Heart left ventricle (tissue), 16 donors: Measurements from ENCODE around the gene SLC31A2. TPM values are rescaled to one million over a fixed set of nuclear protein-coding genes. Genes with fewer than 3 reads are reported as not detected.
A peak's percentile ranks its signal among the peaks of the same experiment; 100 is the strongest.
"Not testable (repeated sequence)": the region's sequence is repeated elsewhere in the genome, so short reads cannot be mapped to it uniquely, and the experiment has no call there.

Experiments used
- ATAC-seq, 4 donors: fragments of 200-7000 bp; cut with Tn5 transposase; one replicate each; pipeline ENCODE4 v1.9.1; 2020 to 2022; ENCODE audit warnings: moderate library complexity in 4 of 4, mild to moderate bottlenecking in 3 of 4, moderate number of reproducible peaks in 1 of 4
- DNase-seq, 5 donors: peaks; one replicate each; pipeline ENCODE4 v3.0.0-alpha.2; 2020
- H3K27ac ChIP-seq, 12 donors: fragments of 200-600 bp; sonication (generic) in 4 of 12; one replicate each; pipeline versions ENCODE4 v1.5.0 to v1.8.0; 2016 to 2022; ENCODE audit warnings: mild to moderate bottlenecking in 2 of 12
- H3K27me3 ChIP-seq, 9 donors: fragments of 200-600 bp; sonication (generic) in 2 of 9; one replicate each; pipeline versions ENCODE4 v1.5.1 to v1.8.0; 2016 to 2022; ENCODE audit warnings: mild to moderate bottlenecking in 3 of 9
- H3K36me3 ChIP-seq, 9 donors: fragments of 200-600 bp; sonication (generic) in 2 of 9; one replicate each; pipeline versions ENCODE4 v1.5.0 to v1.8.0; 2018 to 2022; ENCODE audit warnings: mild to moderate bottlenecking in 2 of 9
- H3K4me1 ChIP-seq, 12 donors: fragments of 200-600 bp; sonication (generic) in 4 of 12; one replicate each; pipeline versions ENCODE4 v1.5.0 to v1.8.0; 2016 to 2022; ENCODE audit warnings: mild to moderate bottlenecking in 3 of 12
- H3K4me3 ChIP-seq, 12 donors: fragments of 200-600 bp; sonication (generic) in 4 of 12; one replicate each; pipeline versions ENCODE4 v1.5.0 to v1.8.0; 2017 to 2022; ENCODE audit warnings: mild to moderate bottlenecking in 9 of 12, moderate library complexity in 4 of 12
- H3K9me3 ChIP-seq, 12 donors: fragments of 200-600 bp; sonication (generic) in 4 of 12; one replicate each; pipeline versions ENCODE4 v1.5.0 to v1.8.0; 2016 to 2022; ENCODE audit warnings: mild to moderate bottlenecking in 1 of 12
- POLR2A ChIP-seq, 2 donors: fragments of 450-650 bp; IDR thresholded peaks; one replicate each; pipeline ENCODE4 v1.6.1; 2017; ENCODE audit warnings: antibody characterized with exemption in 2 of 2, mild to moderate bottlenecking in 2 of 2, moderate library complexity in 2 of 2
- WGBS, 4 donors: extraction: QIAGEN DNeasy Blood & Tissue Kit in 2 of 4; methylation state at CpG; one replicate each; pipeline versions ENCODE4 v1.1.5 to v1.1.7; 2013 to 2018; 5-methylcytosine and 5-hydroxymethylcytosine counted together
- intact Hi-C, 10 donors: fragments of 100-400 bp; cut with DNase I; formaldehyde crosslinking; loops; one replicate each; pipeline versions ENCODE4 v1.11.1 to v1.14.2; 2022
- long read RNA-seq, 3 donors: library from polyadenylated mRNA; unstranded; transcript quantifications; one replicate each; pipeline ENCODE4 v2.0.0, GENCODE V29; 2020 to 2021
- polyA plus RNA-seq, 2 donors: library from polyadenylated mRNA; stranded (reverse); fragments of 200-250 nt; gene quantifications; one replicate each; pipeline ENCODE4 v1.2.3, GENCODE V29; 2013
- total RNA-seq, 9 donors: library from RNA; depleted of rRNA in 2 of 9; stranded (reverse); fragments of >200 nt in 2 of 9; fragmentation: NEBNext Ultra II Directional in 3 of 9; extraction: Animal tissue kit (Norgen Biotek cat#: 25700) in 3 of 9; gene quantifications; one replicate each; pipeline versions ENCODE4 v1.1.0 to v1.2.4, GENCODE V29; 2016 to 2023
- TF ChIP-seq, protein P1 (sequence below), 12 donors: fragments of 200-600 bp; sonication (generic) in 4 of 12; IDR thresholded peaks; one replicate each; pipeline versions ENCODE4 v1.5.0 to v1.8.0; 2018 to 2022; ENCODE audit warnings: antibody characterized with exemption in 12 of 12, mild to moderate bottlenecking in 5 of 12
- donor health status: ischemic (EF 13 %, LVEDD 7.1; RV severe dilation, severe dysfunction).
- donor health status: healthy with polysubstance abuse.
- donor health status: DM: no; HTN: yes; CAD: no.
- donor health status: DM: no; HTN: no; CAD: no.
- donor health status: ischemic (EF 25% LVEDD 6.9; RV normal size, moderate dysfunction).
- donor health status: ischemic (EF 25% LVEDD 5.7; RV mildly dilated, moderate dysfunction).
- donor health status: healthy.
- donor health status: DM: yes; HTN: yes; CAD: no.
- donor health status: ischemic (EF 35%, LVEDD 5.7; RV mildly dilated, moderate dysfunction).
- donor health status: nonischemic (EF 11% LVEDD 7.7; RV severe dilation, severe dysfunction).
- donor health status: DM: yes; HTN: yes; CAD: no.
- donor health status: PGD.
- donor health status: ischemic (EF 29% LVEDD 5.4; RV normal size, mild dysfunction).
- donor health status: nonischemic (EF 23%, LVEDD 6.1; RV moderate dilation, normal function).

SLC31A2 gene, protein sequence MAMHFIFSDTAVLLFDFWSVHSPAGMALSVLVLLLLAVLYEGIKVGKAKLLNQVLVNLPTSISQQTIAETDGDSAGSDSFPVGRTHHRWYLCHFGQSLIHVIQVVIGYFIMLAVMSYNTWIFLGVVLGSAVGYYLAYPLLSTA
- 10 to 100 TPM in 6 of 9 donors, 1 to 10 TPM in 3; 5.2 to 26.4 (median 13.8) TPM for total RNA-seq
- polyA plus RNA-seq = 10 to 100 TPM in 1 of 2 donors, 1 to 10 TPM in 1; 9.6 to 17.8 TPM
- long read RNA-seq, donor 1, transcript SLC31A2-201 (4 exons, 1,785 nt) = major isoform, 42 of 51 reads
- long read RNA-seq, donor 1, partial matches to known transcripts = 4 of 51 reads
- long read RNA-seq, donor 1, other reads (novel, unspliced or antisense) = 4 of 51 reads
- long read RNA-seq, donor 2, transcript SLC31A2-201 (4 exons, 1,785 nt) = major isoform, 76 of 80 reads
- long read RNA-seq, donor 2, partial matches to known transcripts = 4 of 80 reads
- long read RNA-seq, donor 2, other reads (novel, unspliced or antisense) = 0 of 80 reads
- long read RNA-seq, donor 3, transcript SLC31A2-201 (4 exons, 1,785 nt) = major isoform, 25 of 27 reads
- long read RNA-seq, donor 3, partial matches to known transcripts = 1 of 27 reads
- long read RNA-seq, donor 3, other reads (novel, unspliced or antisense) = 0 of 27 reads

DNA sequence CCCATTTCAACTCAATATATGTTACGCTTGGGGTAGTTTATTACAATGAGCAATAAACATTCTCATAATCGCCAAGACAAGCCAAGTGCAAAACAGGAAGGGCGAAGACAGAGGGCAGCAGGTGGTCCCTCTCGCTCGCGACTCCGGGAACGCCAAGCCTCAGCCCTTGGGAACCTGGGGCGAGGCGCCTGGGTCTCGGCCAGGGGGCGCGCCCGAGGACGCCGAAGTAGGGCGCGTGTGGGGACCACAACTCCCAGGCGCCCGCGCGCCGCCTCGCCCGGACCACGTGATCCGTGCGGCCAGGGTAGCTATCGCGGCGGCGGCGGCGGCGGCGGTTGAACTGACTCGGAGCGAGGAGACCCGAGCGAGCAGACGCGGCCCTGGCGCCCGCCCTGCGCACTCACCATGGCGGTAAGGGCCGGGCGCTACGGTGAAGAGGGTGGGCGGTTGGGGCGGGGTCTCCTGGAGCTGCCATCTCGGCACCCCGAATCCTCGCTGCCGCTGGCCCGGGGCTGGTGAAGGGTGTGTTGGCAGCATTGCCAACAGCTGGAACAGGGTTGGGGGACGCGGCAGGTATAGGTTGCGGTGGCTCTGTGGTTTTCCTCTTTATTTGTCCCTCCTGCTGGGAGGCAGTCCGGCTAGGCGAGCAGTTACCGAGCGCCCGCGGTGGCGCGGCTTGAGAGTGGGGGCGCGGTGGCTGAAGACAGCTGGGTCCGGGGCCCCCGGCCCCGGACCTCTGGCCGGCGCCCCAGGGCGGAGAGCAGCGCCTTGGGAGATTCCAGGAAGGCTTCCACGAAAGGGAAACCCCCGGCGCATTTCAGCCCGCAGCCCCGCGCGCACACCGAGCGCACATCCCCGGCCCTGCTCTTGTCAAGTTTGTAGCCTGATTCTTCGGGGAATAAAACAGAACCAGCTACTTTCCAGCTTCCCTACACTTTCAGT, at the start of gene SLC31A2:
Gene SLC31A2 (plus strand): TSS at position 338 of the 942 bp plus-strand sequence. CDS start 68 bp downstream, at position 406.
- intact Hi-C loops = loop anchor here in 2 of 10 donors (1.0 to 10.0 kb wide), 4 partner anchors 70 to 251 kb away; partner anchors contain the start of genes ALAD (in 1 of the 2), CDC26 (in 1 of the 2), FKBP15 (in 1 of the 2) and PRPF4 (in 1 of the 2)
- H3K4me1 ChIP-seq = peaks cover 0 to 59% (median 14%) of the 10 kb centered on the region in 12 donors
- peak; percentile 90 to 97 (median 95) for ATAC-seq

DNA sequence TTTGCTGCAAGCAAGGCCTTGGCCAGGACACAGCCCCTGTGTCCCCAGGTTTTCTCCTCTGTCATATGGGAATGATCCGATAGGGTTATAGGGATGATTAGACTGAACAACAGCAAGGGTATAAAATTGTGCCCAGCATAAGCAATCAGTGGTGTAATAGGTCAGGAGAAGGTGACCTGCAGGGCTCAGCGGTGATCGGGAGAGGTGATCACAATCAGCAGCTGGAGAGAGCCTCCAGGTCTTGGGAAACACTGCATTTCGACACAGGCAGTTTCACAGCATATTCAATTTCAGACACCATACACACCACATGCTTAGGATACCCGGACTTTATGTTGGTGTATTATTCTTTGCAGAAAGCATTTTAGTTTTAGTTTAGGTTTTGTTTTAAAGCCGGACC, 45.5 kb upstream of the SLC31A2 start:
- not testable (repeated sequence) for H3K9me3 ChIP-seq, H3K4me1 ChIP-seq, H3K4me3 ChIP-seq, H3K27me3 ChIP-seq, H3K36me3 ChIP-seq, ATAC-seq, DNase-seq, H3K27ac ChIP-seq
- WGBS, 4 donors = no CpG with 5 or more reads among the region's 6 CpGs
- intact Hi-C loops = loop anchor here in 1 of 10 donors (10.0 kb wide), 1 partner anchor 181 kb away; no protein-coding TSS in a partner anchor

More for the DNA sequence above, at the start of gene SLC31A2:
- Histone ChIP-seq H3K27ac (peak within 1 kb of the TSS; percentile 48 to 91 (median 80)), H3K36me3 (no peaks in the 10 kb centered on the region), H3K9me3 (no peaks in the 10 kb centered on the region), H3K4me3 (peak within 1 kb of the TSS; percentile 72 to 98 (median 94)), H3K27me3 (no peaks in the 10 kb centered on the region)
- TF ChIP-seq POLR2A (IDR thresholded peaks at IDR 0.05) = peak; percentile 14 to 82
- TF ChIP-seq, protein P1, sequence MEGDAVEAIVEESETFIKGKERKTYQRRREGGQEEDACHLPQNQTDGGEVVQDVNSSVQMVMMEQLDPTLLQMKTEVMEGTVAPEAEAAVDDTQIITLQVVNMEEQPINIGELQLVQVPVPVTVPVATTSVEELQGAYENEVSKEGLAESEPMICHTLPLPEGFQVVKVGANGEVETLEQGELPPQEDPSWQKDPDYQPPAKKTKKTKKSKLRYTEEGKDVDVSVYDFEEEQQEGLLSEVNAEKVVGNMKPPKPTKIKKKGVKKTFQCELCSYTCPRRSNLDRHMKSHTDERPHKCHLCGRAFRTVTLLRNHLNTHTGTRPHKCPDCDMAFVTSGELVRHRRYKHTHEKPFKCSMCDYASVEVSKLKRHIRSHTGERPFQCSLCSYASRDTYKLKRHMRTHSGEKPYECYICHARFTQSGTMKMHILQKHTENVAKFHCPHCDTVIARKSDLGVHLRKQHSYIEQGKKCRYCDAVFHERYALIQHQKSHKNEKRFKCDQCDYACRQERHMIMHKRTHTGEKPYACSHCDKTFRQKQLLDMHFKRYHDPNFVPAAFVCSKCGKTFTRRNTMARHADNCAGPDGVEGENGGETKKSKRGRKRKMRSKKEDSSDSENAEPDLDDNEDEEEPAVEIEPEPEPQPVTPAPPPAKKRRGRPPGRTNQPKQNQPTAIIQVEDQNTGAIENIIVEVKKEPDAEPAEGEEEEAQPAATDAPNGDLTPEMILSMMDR (IDR thresholded peaks at IDR 0.05) = peak in 10 of 12 donors; percentile 32 to 67 (median 44)
- 1% methylated on average over 48 to 87 of the region's 87 CpGs for WGBS, 4 donors
- DNase-seq = peak; percentile 90 to 96 (median 91)

DNA sequence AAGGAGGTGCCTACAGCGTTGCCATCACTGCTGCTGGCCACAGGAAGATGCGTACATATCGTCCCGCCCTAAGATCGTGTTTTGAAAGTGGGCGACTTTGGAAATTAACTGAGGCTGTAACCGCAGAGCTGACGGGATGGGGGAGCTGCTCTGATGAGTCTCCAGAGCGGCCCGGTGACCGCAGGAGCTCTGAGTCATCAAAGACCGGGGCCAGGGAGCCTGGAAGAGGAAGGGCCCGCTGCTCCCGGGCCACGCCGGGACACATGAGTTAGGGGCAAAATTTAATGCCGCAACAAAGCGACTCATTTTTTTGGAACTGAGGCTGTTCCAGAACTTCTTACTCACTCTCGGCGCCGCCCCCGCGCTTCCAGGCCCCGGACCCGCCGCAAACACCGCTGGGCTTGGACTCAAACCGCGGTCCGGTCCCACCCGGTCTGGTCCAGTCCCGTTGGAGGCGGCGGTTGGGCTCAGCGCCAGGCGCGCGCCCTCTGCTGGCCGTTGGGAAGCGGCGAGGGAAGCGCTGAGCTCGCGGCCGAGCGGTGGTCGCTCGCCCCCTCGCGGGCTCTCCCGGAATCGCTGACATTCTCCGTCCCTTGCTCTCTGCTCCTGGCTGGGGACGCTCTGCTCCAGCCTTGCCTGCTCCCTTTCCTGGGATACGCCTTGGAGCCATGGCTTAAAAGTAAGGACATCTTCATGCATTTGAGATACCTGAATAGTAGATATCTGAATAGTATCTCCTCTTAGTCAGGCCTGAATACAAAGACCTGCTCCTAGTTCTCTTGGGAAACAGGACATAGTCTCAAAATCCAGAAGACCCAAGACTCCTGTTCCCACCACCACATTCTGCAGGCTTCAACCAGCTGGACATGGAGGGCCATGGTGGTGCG, 39.5 kb upstream of the SLC31A2 start:
- DNase-seq, H3K36me3 ChIP-seq, H3K27me3 ChIP-seq, H3K4me3 ChIP-seq, H3K9me3 ChIP-seq, H3K27ac ChIP-seq: not testable (repeated sequence)
- peak; percentile 48 to 84 (median 84) for ATAC-seq
- intact Hi-C loops = loop anchor here in 7 of 10 donors (5.0 kb wide), 2 partner anchors 184 to 189 kb away; no protein-coding TSS in a partner anchor
- peaks cover 0 to 12% (median 0%) of the 10 kb centered on the region in 12 donors for H3K4me1 ChIP-seq
- WGBS, 4 donors = 6 to 19% (median 11%) methylated on average over 3 to 12 of the region's 56 CpGs
- TF ChIP-seq, protein P1 (IDR thresholded peaks at IDR 0.05) = peak in 11 of 12 donors; percentile 30 to 54 (median 44)
